HepG2 (cell line): ENCODE results near the gene PPIB. TPM values are rescaled to one million over a fixed set of nuclear protein-coding genes. Genes with fewer than 3 reads are reported as not detected.
A peak's percentile ranks its signal among the peaks of the same experiment; 100 is the strongest.

Experiments
- ATAC-seq: fragments of 200-7000 bp; cut with Tn5 transposase; 3 replicates; pipeline ENCODE4 v1.9.1; 2020; ENCODE audit warnings: mild to moderate bottlenecking, moderate library complexity
- BruUV-seq: library from RNA; stranded (reverse); fragments of 400-500 nt; replicated peaks from 2 replicates; lab custom pipeline; 2021; lab: Mats Ljungman, UMichigan
- CTCF ChIA-PET: fragments of 300-600 bp; formaldehyde crosslinking; extraction: SDS; loops from one replicate; lab custom pipeline; 2021; ENCODE audit warnings: low total read pairs, inconsistent platforms, low intra/inter-chr PET ratio; lab: Yijun Ruan, JAX
- POLR2A ChIA-PET: fragments of 350-600 bp; sonication (Branson Sonifier 250); formaldehyde crosslinking; loops from one replicate; lab custom pipeline; 2020; ENCODE audit warnings: antibody characterized with exemption, inconsistent platforms; lab: Yijun Ruan, JAX
- DNase-seq: peaks from one replicate; pipeline ENCODE4 v3.0.0-alpha.2; 2015; ENCODE audit warnings: low spot score
- FAIRE-seq: peaks from 3 replicates; lab custom pipeline; 2011; peaks lifted over from hg19 to GRCh38; lab: Jason Lieb, UNC
- H2AFZ ChIP-seq: one replicate; pipeline ENCODE4 v1.6.1; 2011; ENCODE audit warnings: low read length, inconsistent platforms
- H3K27ac ChIP-seq: fragments of 300-600 bp; 3 replicates; pipeline ENCODE4 v1.8.0; 2011; ENCODE audit warnings: mixed run types, mild to moderate bottlenecking, mixed read lengths, low read length, inconsistent platforms; ENCODE audit not compliant: insufficient read depth; ENCODE audit errors: extremely low read length
- H3K27me3 ChIP-seq, 2 experiments: fragments of 200-600 bp in 1 of 2; 2 replicates in 1 of 2; 3 replicates in 1 of 2; pipeline versions ENCODE4 v1.6.0 to v1.8.0; 2011; ENCODE audit warnings: low read length in 2 of 2, mild to moderate bottlenecking in 2 of 2, moderate library complexity in 2 of 2, inconsistent platforms in 1 of 2; ENCODE audit not compliant: insufficient read depth in 2 of 2, control insufficient read depth in 1 of 2
- H3K36me3 ChIP-seq, 2 experiments: fragments of 200-600 bp in 1 of 2; replicated peaks in 1 of 2; 2 replicates in 1 of 2; 3 replicates in 1 of 2; pipeline versions ENCODE4 v1.5.1 to v1.8.0; 2011; ENCODE audit warnings: low read length in 2 of 2, inconsistent platforms in 1 of 2; ENCODE audit not compliant: insufficient read depth in 2 of 2, control insufficient read depth in 1 of 2
- H3K4me1 ChIP-seq: 2 replicates; pipeline ENCODE4 v1.5.1; 2012; ENCODE audit warnings: low read length, inconsistent platforms; ENCODE audit not compliant: insufficient read depth
- H3K4me2 ChIP-seq: 2 replicates; pipeline ENCODE4 v1.6.0; 2011; ENCODE audit warnings: low read depth, low read length, inconsistent platforms
- H3K4me3 ChIP-seq, 3 experiments: fragments of 200-600 bp in 1 of 3; sonication (generic), shearing (Covaris generic) in 1 of 3; replicated peaks in 1 of 3; 2 replicates each; pipeline ENCODE4 v1.5.1; 2011 to 2016; ENCODE audit warnings: low read length in 3 of 3, inconsistent platforms in 2 of 3, low read depth in 2 of 3, mild to moderate bottlenecking in 2 of 3, control low read depth in 1 of 3, mixed read lengths in 1 of 3; ENCODE audit not compliant: insufficient read depth in 1 of 3
- H3K79me2 ChIP-seq: one replicate; pipeline ENCODE4 v1.6.1; 2011; ENCODE audit warnings: low read length, inconsistent platforms; ENCODE audit not compliant: insufficient read depth
- H3K9ac ChIP-seq: 2 replicates; pipeline ENCODE4 v1.6.0; 2011; ENCODE audit warnings: mild to moderate bottlenecking, low read depth, low read length, inconsistent platforms; ENCODE audit not compliant: insufficient read depth
- H3K9me3 ChIP-seq: 2 replicates; pipeline ENCODE4 v1.5.1; 2012; ENCODE audit warnings: mild to moderate bottlenecking, low read length
- H4K20me1 ChIP-seq: 2 replicates; pipeline ENCODE4 v1.6.0; 2011; ENCODE audit warnings: inconsistent platforms, mild to moderate bottlenecking, low read length, moderate library complexity; ENCODE audit not compliant: insufficient read depth
- AGO2 ChIP-seq: fragments of 200-400 bp; formaldehyde crosslinking; optimal IDR thresholded peaks from 2 replicates; pipeline ENCODE3; 2017; ENCODE audit warnings: mild to moderate bottlenecking, low read depth, low read length, moderate library complexity
- BCL6 ChIP-seq: IDR thresholded peaks from 2 replicates; pipeline ENCODE4 v1.6.1; 2016; ENCODE audit warnings: missing genetic modification reagents, missing compliant biosample characterization
- CSRNP1 ChIP-seq: sonication (generic); formaldehyde crosslinking; IDR thresholded peaks from 2 replicates; pipeline ENCODE4 v1.8.1; 2023; ENCODE audit warnings: mild to moderate bottlenecking, missing genetic modification reagents
- HOMEZ ChIP-seq: IDR thresholded peaks from 2 replicates; pipeline ENCODE4 v1.6.1; 2016; ENCODE audit warnings: low read depth
- PHF5A ChIP-seq: IDR thresholded peaks from one replicate; pipeline ENCODE4 v1.6.1; 2018; ENCODE audit warnings: low read depth, missing genetic modification reagents; ENCODE audit not compliant: unreplicated experiment
- SMAD9 ChIP-seq: sonication (generic); formaldehyde crosslinking; IDR thresholded peaks from 2 replicates; pipeline ENCODE4 v1.5.1; 2020; ENCODE audit warnings: mild to moderate bottlenecking, missing genetic modification reagents
- SMYD3 ChIP-seq: sonication (generic); formaldehyde crosslinking; IDR thresholded peaks from 2 replicates; pipeline ENCODE4 v1.8.1; 2023; ENCODE audit warnings: mild to moderate bottlenecking, missing genetic modification reagents
- ZKSCAN5 ChIP-seq: sonication (generic); formaldehyde crosslinking; IDR thresholded peaks from 2 replicates; pipeline ENCODE4 v1.5.1; 2020; ENCODE audit warnings: mild to moderate bottlenecking, missing genetic modification reagents
- ZNF772 ChIP-seq: sonication (generic); formaldehyde crosslinking; IDR thresholded peaks from 2 replicates; pipeline ENCODE4 v1.5.0; 2020; ENCODE audit warnings: mild to moderate bottlenecking, missing genetic modification reagents
- WGBS: methylation state at CpG from one replicate; pipeline ENCODE4 v1.1.6; 2017; ENCODE audit warnings: low lambda C conversion rate; 5-methylcytosine and 5-hydroxymethylcytosine counted together
- in situ Hi-C: cut with HindIII; loops from 2 replicates; pipeline ENCODE4 v1.10.0; 2017; ENCODE audit warnings: low pct_unique_long_range_greater_than_20kb; ENCODE audit not compliant: extremely low pct_ligation_motif_present
- intact Hi-C: fragments of 100-400 bp; cut with micrococcal nuclease; formaldehyde crosslinking; loops from one replicate; pipeline ENCODE4 v1.10.0; 2022; ENCODE audit not compliant: unreplicated experiment
- polyA plus RNA-seq, 8 experiments: library from polyadenylated mRNA; depleted of rRNA in 3 of 8; stranded (reverse) in 7 of 8; unstranded in 1 of 8; fragments of >200 nt; fragmentation: Illumina TruSeq in 4 of 8; extraction: Trizol in 4 of 8; gene quantifications; 2 replicates each; pipeline versions ENCODE4 v1.2.1 to v1.2.3, GENCODE V29; 2011 to 2016; ENCODE audit warnings: low read depth in 4 of 8, missing spikeins in 1 of 8, mixed read lengths in 1 of 8; ENCODE audit not compliant: insufficient read depth in 1 of 8
- total RNA-seq, 5 experiments: library from RNA; depleted of rRNA; stranded (reverse); fragments of >200 nt; fragmentation: Illumina TruSeq; extraction: Trizol; gene quantifications; 2 replicates each; pipeline ENCODE4 v1.2.3, GENCODE V29; 2016; ENCODE audit warnings: low read depth in 1 of 5
- TF ChIP-seq, protein P1 (sequence below): sonication (generic); formaldehyde crosslinking; IDR thresholded peaks from 2 replicates; pipeline ENCODE4 v1.9.0; 2021; ENCODE audit warnings: missing genetic modification reagents, mild to moderate bottlenecking, borderline replicate concordance

PPIB gene
- total and polyA plus RNA-seq, 2 of the 13 experiments (the other 11 are each of a cell fraction or from before 2014, with no cell fraction given), result 780 to 882 TPM

DNA sequence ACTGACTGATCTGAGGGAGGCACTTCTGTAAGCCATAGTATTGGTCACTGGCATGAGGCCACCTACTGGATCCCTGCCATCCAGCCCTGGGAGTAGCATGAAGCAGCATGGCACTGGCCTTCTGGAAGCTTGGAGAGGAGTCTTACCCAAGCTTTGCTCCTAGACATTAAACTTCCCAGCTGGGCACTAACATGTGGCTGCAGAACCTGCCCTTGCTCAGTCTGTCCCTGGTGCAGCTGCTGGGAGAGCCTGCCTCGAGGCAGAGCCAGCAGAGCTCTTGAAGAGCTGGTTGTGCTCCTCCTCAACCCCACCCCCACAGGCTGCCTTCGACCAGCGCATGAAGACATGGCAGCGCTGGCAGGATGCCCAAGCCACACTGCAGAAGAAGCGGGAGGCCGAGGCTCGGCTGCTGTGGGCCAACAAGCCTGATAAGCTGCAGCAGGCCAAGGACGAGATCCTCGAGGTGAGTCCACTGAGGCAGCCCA, 28.4 kb downstream of the PPIB start:
- H3K36me3 ChIP-seq, result peaks cover 41 to 84% of the 10 kb centered on the region in 2 experiments
- no peaks in the 10 kb centered on the region for H3K27me3 ChIP-seq
- no peaks in the 10 kb centered on the region for H3K9me3 ChIP-seq
- DNase-seq (no peak), ATAC-seq (no peak), FAIRE-seq (no peak)
- WGBS, result no CpG with 5 or more reads among the region's 9 CpGs
- intact Hi-C loops, result no loop called here
- TF ChIP-seq HOMEZ (CRISPR knock-in tag) (no peak), AGO2 (peak; percentile 42)
- H3K9ac ChIP-seq, result no peak overlapping the region
- no TSS peak for BruUV-seq
- no peak overlapping the region for H3K4me3 ChIP-seq
- no peaks in the 10 kb centered on the region for H3K4me1 ChIP-seq
- no peak overlapping the region for H3K4me2 ChIP-seq
- no peaks in the 10 kb centered on the region for H4K20me1 ChIP-seq
- in situ Hi-C loops, result no loop called here
- no peak overlapping the region for H3K27ac ChIP-seq
- ChIA-PET POLR2A (no interaction called here), CTCF (no interaction called here)
- no peak overlapping the region for H2AFZ ChIP-seq
- H3K79me2 ChIP-seq, result no peaks in the 10 kb centered on the region

DNA sequence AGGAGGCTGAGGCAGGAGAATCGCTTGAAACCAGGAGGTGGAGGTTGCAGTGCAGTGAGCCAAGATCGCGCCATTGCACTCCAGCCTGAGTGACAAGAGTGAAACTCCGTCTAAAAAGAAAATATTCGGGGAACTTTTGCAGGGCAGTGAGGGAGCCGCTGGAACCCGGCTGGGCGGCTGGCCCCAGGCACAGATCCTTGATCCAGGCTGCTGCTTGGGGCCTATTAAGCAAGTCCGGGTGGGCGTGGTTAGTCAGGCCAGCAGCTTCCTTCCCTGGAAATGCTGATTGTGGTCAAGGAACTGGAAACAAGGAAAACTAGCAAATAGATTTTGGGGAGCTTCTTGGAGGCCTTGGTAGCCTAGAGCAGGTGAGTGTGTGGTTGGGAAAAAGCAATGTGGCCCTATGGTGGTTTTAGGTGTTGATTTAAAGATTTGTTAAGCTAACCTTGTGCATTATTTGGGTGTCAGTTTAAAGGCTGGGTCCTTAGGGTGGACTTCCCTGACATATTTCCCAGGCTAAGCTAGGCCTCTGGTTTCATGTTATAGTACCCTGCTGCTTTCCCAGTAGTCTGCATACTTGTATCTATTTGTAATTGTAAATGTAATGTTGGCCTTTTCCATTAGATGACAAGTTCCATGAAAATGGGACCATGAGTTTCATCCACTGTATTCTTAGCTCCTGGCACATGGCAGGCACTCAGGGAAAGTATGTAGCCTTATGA, 29.0 kb downstream of the PPIB start:
- H3K79me2 ChIP-seq, result no peaks in the 10 kb centered on the region
- FAIRE-seq, result no peak
- H3K27me3 ChIP-seq, result no peaks in the 10 kb centered on the region
- no peaks in the 10 kb centered on the region for H3K9me3 ChIP-seq
- no peak overlapping the region for H2AFZ ChIP-seq
- no peaks in the 10 kb centered on the region for H4K20me1 ChIP-seq
- no peak overlapping the region for H3K27ac ChIP-seq
- BruUV-seq, result TSS peak; percentile 27
- intact Hi-C loops (no loop called here), in situ Hi-C loops (no loop called here)
- no peak for ATAC-seq
- H3K9ac ChIP-seq, result no peak overlapping the region
- H3K4me1 ChIP-seq, result no peaks in the 10 kb centered on the region
- POLR2A ChIA-PET, result no interaction called here
- DNase-seq, result no peak
- H3K4me2 ChIP-seq, result no peak overlapping the region
- peaks cover 41 to 88% of the 10 kb centered on the region in 2 experiments for H3K36me3 ChIP-seq
- no peak overlapping the region for H3K4me3 ChIP-seq
- 98% methylated on average over 10 of the region's 10 CpGs for WGBS
- CTCF ChIA-PET, result no interaction called here
- no peak for TF ChIP-seq CSRNP1 (CRISPR knock-in tag)
- no peak for TF ChIP-seq ZKSCAN5
- no peak for TF ChIP-seq ZNF772
- TF ChIP-seq BCL6 (CRISPR knock-in tag), result no peak
- TF ChIP-seq PHF5A (CRISPR knock-in tag), result no peak
- no peak for TF ChIP-seq SMYD3 (CRISPR knock-in tag)
- TF ChIP-seq, protein P1, sequence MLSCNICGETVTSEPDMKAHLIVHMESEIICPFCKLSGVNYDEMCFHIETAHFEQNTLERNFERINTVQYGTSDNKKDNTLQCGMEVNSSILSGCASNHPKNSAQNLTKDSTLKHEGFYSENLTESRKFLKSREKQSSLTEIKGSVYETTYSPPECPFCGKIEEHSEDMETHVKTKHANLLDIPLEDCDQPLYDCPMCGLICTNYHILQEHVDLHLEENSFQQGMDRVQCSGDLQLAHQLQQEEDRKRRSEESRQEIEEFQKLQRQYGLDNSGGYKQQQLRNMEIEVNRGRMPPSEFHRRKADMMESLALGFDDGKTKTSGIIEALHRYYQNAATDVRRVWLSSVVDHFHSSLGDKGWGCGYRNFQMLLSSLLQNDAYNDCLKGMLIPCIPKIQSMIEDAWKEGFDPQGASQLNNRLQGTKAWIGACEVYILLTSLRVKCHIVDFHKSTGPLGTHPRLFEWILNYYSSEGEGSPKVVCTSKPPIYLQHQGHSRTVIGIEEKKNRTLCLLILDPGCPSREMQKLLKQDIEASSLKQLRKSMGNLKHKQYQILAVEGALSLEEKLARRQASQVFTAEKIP (CRISPR knock-in tag), result no peak
- no peak for TF ChIP-seq SMAD9
